Measurements from ENCODE around the gene CMSS1. TPM values are rescaled to one million over a fixed set of nuclear protein-coding genes. Genes with fewer than 3 reads are reported as not detected.
A peak's percentile ranks its signal among the peaks of the same experiment; 100 is the strongest.

CMSS1 gene
- total RNA-seq, 1 donor from 2014 or later: 28.4 TPM

GRCh38 chr3:99871231-99872045, 53.8 kb downstream of the CMSS1 start:
- no peak for TF ChIP-seq CTCF (conservative IDR thresholded peaks at IDR 0.05; ENCODE audit: low read depth, low read length)
- no peak for DNase-seq (ENCODE audit: low read depth)
- no peak overlapping the region for H3K4me3 ChIP-seq (ENCODE audit: low read depth, low read length)

- DNase-seq (ENCODE audit: low read depth): no peak
- no peak for TF ChIP-seq CTCF (conservative IDR thresholded peaks at IDR 0.05; ENCODE audit: low read depth, low read length)
Observed at GRCh38 chr3:99872923-99873254, 55.2 kb downstream of the CMSS1 start.

GRCh38 chr3:99873269-99874102, 55.8 kb downstream of the CMSS1 start:
- no peak for DNase-seq (ENCODE audit: low read depth)
- no peak for TF ChIP-seq CTCF (conservative IDR thresholded peaks at IDR 0.05; ENCODE audit: low read depth, low read length)
- peak overlapping the region; percentile 85 for H3K4me3 ChIP-seq (ENCODE audit: low read depth, low read length)

More at GRCh38 chr3:99872923-99873254, 55.2 kb downstream of the CMSS1 start:
- H3K4me3 ChIP-seq (ENCODE audit: low read depth, low read length): no peak overlapping the region

- no peak for DNase-seq (ENCODE audit: low read depth)
- peak overlapping the region; percentile 85 for H3K4me3 ChIP-seq (ENCODE audit: low read depth, low read length)
Observed at GRCh38 chr3:99874237-99875002, 56.8 kb downstream of the CMSS1 start.

GRCh38 chr3:99875581-99875928, 57.9 kb downstream of the CMSS1 start:
- no peak for DNase-seq (ENCODE audit: low read depth)
- peak overlapping the region; percentile 85 for H3K4me3 ChIP-seq (ENCODE audit: low read depth, low read length)
- no peak for TF ChIP-seq CTCF (conservative IDR thresholded peaks at IDR 0.05; ENCODE audit: low read depth, low read length)

More at GRCh38 chr3:99874237-99875002, 56.8 kb downstream of the CMSS1 start:
- no peak for TF ChIP-seq CTCF (conservative IDR thresholded peaks at IDR 0.05; ENCODE audit: low read depth, low read length)

GRCh38 chr3:99875929-99876841, 58.5 kb downstream of the CMSS1 start:
- peak overlapping the region; percentile 85 for H3K4me3 ChIP-seq (ENCODE audit: low read depth, low read length)
- no peak for DNase-seq (ENCODE audit: low read depth)
- TF ChIP-seq CTCF (conservative IDR thresholded peaks at IDR 0.05; ENCODE audit: low read depth, low read length): no peak

Measured in epithelial cell of proximal tubule (primary cell).